Ramos (cell line): ENCODE measurements around the gene SLA2.
"Not testable (repeated sequence)": the region's sequence is repeated elsewhere in the genome, so short reads cannot be mapped to it uniquely, and the experiment has no call there.

Experiments
- in situ Hi-C: fragments of 300-500 bp; cut with MboI; formaldehyde crosslinking; loops from one replicate; pipeline ENCODE4 v1.14.3; 2022; ENCODE audit warnings: low sequenced_read_pairs; ENCODE audit not compliant: unreplicated experiment

Gene SLA2

GRCh38 chr20:36647196-36648121, 1.5 kb upstream of the SLA2 start:
- in situ Hi-C loops = no loop called here

GRCh38 chr20:36646678-36647077, 682 bp upstream of the SLA2 start:
- in situ Hi-C loops = no loop called here

- in situ Hi-C loops = no loop called here
These were observed 643 bp downstream of the SLA2 start for GRCh38 chr20:36645353-36645752.

- in situ Hi-C loops = no loop called here
These were observed 1.3 kb downstream of the SLA2 start for GRCh38 chr20:36644706-36645095.

- in situ Hi-C loops = no loop called here
These were observed 1.8 kb downstream of the SLA2 start for GRCh38 chr20:36644032-36644705.

- in situ Hi-C loops = no loop called here
These were observed 3.9 kb downstream of the SLA2 start for GRCh38 chr20:36642136-36642535.

GRCh38 chr20:36641506-36641843, 4.5 kb downstream of the SLA2 start:
- in situ Hi-C loops = no loop called here

- in situ Hi-C loops = not testable (repeated sequence)
These were observed 7.1 kb downstream of the SLA2 start for GRCh38 chr20:36638876-36639400.

- in situ Hi-C loops = no loop called here
These were observed 11.7 kb downstream of the SLA2 start for GRCh38 chr20:36634342-36634741.

GRCh38 chr20:36633285-36633772, 12.7 kb downstream of the SLA2 start:
- in situ Hi-C loops = no loop called here

GRCh38 chr20:36632487-36633284, 13.3 kb downstream of the SLA2 start:
- in situ Hi-C loops = no loop called here

- in situ Hi-C loops = no loop called here
These were observed 13.9 kb downstream of the SLA2 start for GRCh38 chr20:36632147-36632486.

GRCh38 chr20:36631646-36632045, 14.3 kb downstream of the SLA2 start:
- in situ Hi-C loops = no loop called here

GRCh38 chr20:36629719-36630681, 16.0 kb downstream of the SLA2 start:
- in situ Hi-C loops = no loop called here

GRCh38 chr20:36628076-36628475, 17.9 kb downstream of the SLA2 start:
- in situ Hi-C loops = no loop called here

- in situ Hi-C loops = no loop called here
These were observed 21.1 kb downstream of the SLA2 start for GRCh38 chr20:36624944-36625324.

GRCh38 chr20:36624068-36624943, 21.7 kb downstream of the SLA2 start:
- in situ Hi-C loops = no loop called here

GRCh38 chr20:36623444-36623843, 22.6 kb downstream of the SLA2 start:
- in situ Hi-C loops = no loop called here

- in situ Hi-C loops = no loop called here
These were observed 25.1 kb downstream of the SLA2 start for GRCh38 chr20:36620917-36621316.
